Parathyroid adenoma (tissue), 2 donors: ENCODE measurements around the gene DHCR7.

Experiments used
- H2AFZ ChIP-seq: fragments of 300-600 bp; sonication (generic); one replicate; pipeline ENCODE4 v1.7.0; 2017; ENCODE audit warnings: antibody characterized with exemption, mild to moderate bottlenecking
- H3K27ac ChIP-seq: fragments of 300-600 bp; sonication (generic); one replicate; pipeline ENCODE4 v1.7.0; 2017
- H3K27me3 ChIP-seq: fragments of 300-600 bp; sonication (generic); one replicate; pipeline ENCODE4 v1.7.0; 2017; ENCODE audit warnings: low read length; ENCODE audit not compliant: control insufficient read depth, insufficient read depth
- H3K36me3 ChIP-seq: fragments of 300-600 bp; sonication (generic); one replicate; pipeline ENCODE4 v1.7.0; 2017; ENCODE audit warnings: low read length; ENCODE audit not compliant: control insufficient read depth, insufficient read depth
- H3K4me1 ChIP-seq: fragments of 300-600 bp; sonication (generic); one replicate; pipeline ENCODE4 v1.7.0; 2017; ENCODE audit warnings: control low read depth
- H3K4me2 ChIP-seq: fragments of 300-600 bp; sonication (generic); one replicate; pipeline ENCODE4 v1.7.0; 2017; ENCODE audit warnings: low read length
- H3K4me3 ChIP-seq: fragments of 300-600 bp; sonication (generic); one replicate; pipeline ENCODE4 v1.7.0; 2017; ENCODE audit warnings: low read depth, low read length
- H3K79me2 ChIP-seq: fragments of 300-600 bp; sonication (generic); one replicate; pipeline ENCODE4 v1.7.0; 2017; ENCODE audit warnings: control low read depth
- H3K9ac ChIP-seq: fragments of 300-600 bp; sonication (generic); one replicate; pipeline ENCODE4 v1.7.0; 2017; ENCODE audit warnings: mild to moderate bottlenecking
- H3K9me3 ChIP-seq: fragments of 300-600 bp; sonication (generic); one replicate; pipeline ENCODE4 v1.7.0; 2017; ENCODE audit warnings: low read length; ENCODE audit not compliant: control insufficient read depth
- TF ChIP-seq, protein P1 (sequence below): fragments of 300-600 bp; sonication (generic); IDR thresholded peaks from one replicate; pipeline ENCODE4 v1.7.0; 2017; ENCODE audit warnings: antibody characterized with exemption, mild to moderate bottlenecking
- donor health status: primary hyperparathyroidism.

Gene DHCR7

DNA sequence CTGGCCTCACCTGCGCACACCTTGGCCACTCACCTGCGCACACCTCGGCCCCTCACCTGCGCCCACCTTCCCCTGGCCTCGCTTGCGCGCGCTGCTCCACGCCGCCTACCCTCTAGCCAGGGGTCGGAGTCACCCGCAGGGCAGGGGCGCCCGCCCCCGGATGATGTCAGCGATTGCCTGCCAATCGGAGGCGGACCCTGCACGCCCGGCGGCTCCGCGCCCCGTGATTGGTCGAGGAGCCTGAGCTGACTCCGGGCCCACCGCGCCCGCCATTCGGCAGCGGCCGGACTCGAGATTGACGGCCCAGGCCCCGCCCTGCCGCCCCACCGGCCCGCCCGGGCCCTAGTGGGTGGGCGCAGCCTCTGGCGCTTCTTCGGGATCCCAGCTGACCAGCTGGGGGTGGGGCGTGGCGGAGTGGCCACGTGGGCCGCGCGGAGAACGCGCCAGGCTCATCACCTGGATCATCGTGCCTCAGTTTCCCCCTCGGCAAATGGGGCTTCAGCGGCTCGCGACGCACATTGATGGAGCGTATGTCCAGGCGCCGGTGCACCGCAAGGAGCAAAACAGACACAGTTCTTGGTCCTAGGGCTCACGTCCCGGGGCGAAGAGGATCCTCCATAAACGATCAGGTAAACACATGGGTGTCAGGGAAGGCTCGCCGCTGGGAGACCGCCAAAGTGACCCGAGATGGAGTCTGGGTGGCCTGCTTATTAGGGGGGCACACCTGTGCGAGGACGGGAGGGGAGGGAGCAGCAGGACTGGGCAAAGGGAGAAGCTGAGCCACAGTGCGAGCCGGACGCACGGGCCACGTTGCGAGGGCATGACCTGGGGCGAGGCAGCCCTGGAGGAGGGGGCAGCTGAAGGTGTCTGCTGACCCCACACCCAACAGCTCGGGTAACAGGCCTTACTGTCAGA lies at the start of gene DHCR7:
Gene DHCR7, minus strand, starts transcription at position 137 of the 915 bp plus-strand sequence. CDS start 3,441 bp downstream, outside the sequence.
- Histone ChIP-seq H2AFZ (peak within 1 kb of the TSS; percentile 84), H3K4me2 (peak within 1 kb of the TSS; percentile 89), H3K9ac (no peak within 1 kb of the TSS), H3K79me2 (no peaks in the 10 kb centered on the region), H3K27me3 (no peaks in the 10 kb centered on the region), H3K4me3 (peak within 1 kb of the TSS; percentile 83), H3K36me3 (no peaks in the 10 kb centered on the region), H3K4me1 (no peaks in the 10 kb centered on the region), H3K9me3 (no peaks in the 10 kb centered on the region), H3K27ac (no peak within 1 kb of the TSS)
- TF ChIP-seq, protein P1, sequence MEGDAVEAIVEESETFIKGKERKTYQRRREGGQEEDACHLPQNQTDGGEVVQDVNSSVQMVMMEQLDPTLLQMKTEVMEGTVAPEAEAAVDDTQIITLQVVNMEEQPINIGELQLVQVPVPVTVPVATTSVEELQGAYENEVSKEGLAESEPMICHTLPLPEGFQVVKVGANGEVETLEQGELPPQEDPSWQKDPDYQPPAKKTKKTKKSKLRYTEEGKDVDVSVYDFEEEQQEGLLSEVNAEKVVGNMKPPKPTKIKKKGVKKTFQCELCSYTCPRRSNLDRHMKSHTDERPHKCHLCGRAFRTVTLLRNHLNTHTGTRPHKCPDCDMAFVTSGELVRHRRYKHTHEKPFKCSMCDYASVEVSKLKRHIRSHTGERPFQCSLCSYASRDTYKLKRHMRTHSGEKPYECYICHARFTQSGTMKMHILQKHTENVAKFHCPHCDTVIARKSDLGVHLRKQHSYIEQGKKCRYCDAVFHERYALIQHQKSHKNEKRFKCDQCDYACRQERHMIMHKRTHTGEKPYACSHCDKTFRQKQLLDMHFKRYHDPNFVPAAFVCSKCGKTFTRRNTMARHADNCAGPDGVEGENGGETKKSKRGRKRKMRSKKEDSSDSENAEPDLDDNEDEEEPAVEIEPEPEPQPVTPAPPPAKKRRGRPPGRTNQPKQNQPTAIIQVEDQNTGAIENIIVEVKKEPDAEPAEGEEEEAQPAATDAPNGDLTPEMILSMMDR = no peak

- H3K36me3 ChIP-seq = no peaks in the 10 kb centered on the region
- H3K27ac ChIP-seq = no peak overlapping the region
- no peak overlapping the region for H3K9ac ChIP-seq
- no peak overlapping the region for H3K4me3 ChIP-seq
- no peaks in the 10 kb centered on the region for H3K79me2 ChIP-seq
- no peaks in the 10 kb centered on the region for H3K9me3 ChIP-seq
- H3K27me3 ChIP-seq = no peaks in the 10 kb centered on the region
- H2AFZ ChIP-seq = no peak overlapping the region
- H3K4me2 ChIP-seq = no peak overlapping the region
- TF ChIP-seq, protein P1 = no peak
- no peaks in the 10 kb centered on the region for H3K4me1 ChIP-seq
Measured at GRCh38 chr11:71496421-71496820, 48.2 kb upstream of the DHCR7 start.

DNA sequence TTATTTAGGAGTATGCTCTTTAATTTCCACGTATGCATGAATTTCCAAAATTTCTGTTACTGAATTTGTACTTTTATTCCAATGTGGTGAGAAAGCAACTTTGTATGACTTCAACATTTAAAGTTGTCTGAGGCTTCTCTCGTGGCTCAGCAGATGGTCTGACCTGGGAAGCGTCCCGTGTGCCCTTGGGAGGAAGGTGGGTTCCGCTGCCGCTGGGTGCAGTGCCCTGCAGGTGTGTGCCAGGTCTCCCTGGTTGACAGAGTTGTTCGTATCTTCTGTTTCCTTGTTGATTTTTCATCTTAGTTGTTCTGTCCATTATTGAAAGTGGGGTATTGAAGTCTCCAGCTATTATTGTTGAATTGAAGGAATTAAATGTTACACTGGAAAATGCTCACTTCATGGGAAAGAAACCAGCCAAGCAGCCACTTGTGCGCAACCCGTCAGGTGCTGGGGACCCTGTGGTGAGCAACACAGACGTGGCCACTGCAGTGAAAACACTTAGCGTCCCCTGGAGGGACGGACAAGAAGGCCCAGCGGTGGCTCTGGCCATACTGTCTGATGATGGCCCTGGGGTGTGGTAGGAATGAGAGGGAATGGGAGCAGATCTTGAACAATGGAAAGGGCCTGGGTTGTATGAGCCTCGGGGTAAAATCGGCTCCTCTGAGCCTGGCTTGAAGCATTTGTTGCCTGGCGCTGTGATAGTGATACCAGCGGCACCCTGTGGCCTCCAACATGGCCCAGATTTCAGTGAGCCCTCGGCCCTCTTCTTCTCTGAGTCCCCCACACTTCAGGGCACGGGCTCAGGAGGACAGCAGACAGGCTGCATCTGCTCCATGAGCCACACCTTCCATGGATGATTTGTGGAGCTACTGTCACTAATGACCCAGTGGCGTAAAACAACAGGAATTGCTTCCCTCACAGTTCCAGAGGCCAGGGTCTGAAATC lies 47.4 kb upstream of the DHCR7 start:
- no peak overlapping the region for H2AFZ ChIP-seq
- TF ChIP-seq, protein P1 = no peak
- H3K79me2 ChIP-seq = no peaks in the 10 kb centered on the region
- no peaks in the 10 kb centered on the region for H3K4me1 ChIP-seq
- H3K27ac ChIP-seq = no peak overlapping the region
- H3K36me3 ChIP-seq = no peaks in the 10 kb centered on the region
- H3K27me3 ChIP-seq = no peaks in the 10 kb centered on the region
- no peaks in the 10 kb centered on the region for H3K9me3 ChIP-seq
- H3K4me2 ChIP-seq = no peak overlapping the region
- H3K9ac ChIP-seq = no peak overlapping the region
- no peak overlapping the region for H3K4me3 ChIP-seq

DNA sequence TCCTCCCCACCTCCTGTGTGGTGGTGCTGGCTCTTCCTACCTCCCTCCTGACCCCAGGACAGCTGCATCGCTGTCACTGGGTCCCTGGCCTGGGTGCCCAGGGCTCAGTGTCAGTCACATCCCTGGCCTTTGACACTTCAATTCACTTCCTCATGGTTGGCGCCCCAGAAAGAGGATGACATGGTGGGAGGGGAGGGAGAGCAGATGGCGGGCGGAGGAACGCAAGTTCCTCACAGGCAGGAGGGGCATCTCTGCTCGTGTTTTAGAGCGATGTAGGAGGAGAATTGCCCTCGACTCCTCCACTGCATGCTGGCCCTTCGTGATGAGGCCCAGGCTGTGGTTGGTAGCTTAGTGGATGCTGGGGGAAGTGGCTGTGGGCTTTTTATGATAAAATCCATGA lies 43.7 kb upstream of the DHCR7 start:
- H3K4me3 ChIP-seq = no peak overlapping the region
- H3K36me3 ChIP-seq = no peaks in the 10 kb centered on the region
- no peaks in the 10 kb centered on the region for H3K79me2 ChIP-seq
- no peak overlapping the region for H3K9ac ChIP-seq
- TF ChIP-seq, protein P1 = no peak
- H3K27me3 ChIP-seq = no peaks in the 10 kb centered on the region
- no peak overlapping the region for H2AFZ ChIP-seq
- H3K4me1 ChIP-seq = no peaks in the 10 kb centered on the region
- no peak overlapping the region for H3K4me2 ChIP-seq
- no peaks in the 10 kb centered on the region for H3K9me3 ChIP-seq
- H3K27ac ChIP-seq = no peak overlapping the region
